ENCODE data around the gene MUSK.

Gene MUSK

GRCh38 chr9:110707419-110707818 lies 38.8 kb downstream of the MUSK start:
- DNase-seq (ENCODE audit: low spot score), result no peak
- in situ Hi-C loops (cut with MboI; ENCODE audit: low pct_unique_long_range_greater_than_20kb, low sequenced_read_pairs, unreplicated experiment), result no loop called here
- no peak for TF ChIP-seq CTCF (IDR thresholded peaks at IDR 0.05; ENCODE audit: extremely low read depth, insufficient read depth, missing control alignments)

- in situ Hi-C loops (cut with MboI; ENCODE audit: low pct_unique_long_range_greater_than_20kb, low sequenced_read_pairs, unreplicated experiment), result no loop called here
- TF ChIP-seq CTCF (IDR thresholded peaks at IDR 0.05; ENCODE audit: extremely low read depth, insufficient read depth, missing control alignments), result no peak
Measured at GRCh38 chr9:110710420-110710819, 41.8 kb downstream of the MUSK start.

GRCh38 chr9:110712955-110713354 lies 44.4 kb downstream of the MUSK start:
- no peak for DNase-seq (ENCODE audit: low spot score)
- no peak for TF ChIP-seq CTCF (IDR thresholded peaks at IDR 0.05; ENCODE audit: extremely low read depth, insufficient read depth, missing control alignments)
- in situ Hi-C loops (cut with MboI; ENCODE audit: low pct_unique_long_range_greater_than_20kb, low sequenced_read_pairs, unreplicated experiment), result no loop called here

More at GRCh38 chr9:110710420-110710819, 41.8 kb downstream of the MUSK start:
- no peak for DNase-seq (ENCODE audit: low spot score)

- TF ChIP-seq CTCF (IDR thresholded peaks at IDR 0.05; ENCODE audit: extremely low read depth, insufficient read depth, missing control alignments), result no peak
- no peak for DNase-seq (ENCODE audit: low spot score)
- in situ Hi-C loops (cut with MboI; ENCODE audit: low pct_unique_long_range_greater_than_20kb, low sequenced_read_pairs, unreplicated experiment), result no loop called here
Measured at GRCh38 chr9:110714314-110714713, 45.7 kb downstream of the MUSK start.

- in situ Hi-C loops (cut with MboI; ENCODE audit: low pct_unique_long_range_greater_than_20kb, low sequenced_read_pairs, unreplicated experiment), result no loop called here
- no peak for DNase-seq (ENCODE audit: low spot score)
- no peak for TF ChIP-seq CTCF (IDR thresholded peaks at IDR 0.05; ENCODE audit: extremely low read depth, insufficient read depth, missing control alignments)
Measured at GRCh38 chr9:110728058-110728457, 59.5 kb downstream of the MUSK start.

- TF ChIP-seq CTCF (IDR thresholded peaks at IDR 0.05; ENCODE audit: extremely low read depth, insufficient read depth, missing control alignments), result no peak
- DNase-seq (ENCODE audit: low spot score), result no peak
- in situ Hi-C loops (cut with MboI; ENCODE audit: low pct_unique_long_range_greater_than_20kb, low sequenced_read_pairs, unreplicated experiment), result no loop called here
Measured at GRCh38 chr9:110729641-110730040, 61.0 kb downstream of the MUSK start.
